ENCODE data around the gene USH1C.

The USH1C gene

GRCh38 chr11:17543574-17544180 is 539 bp downstream of the USH1C start:
- H3K4me3 Mint-ChIP-seq: peak overlapping the region; percentile 75
- no peaks in the 10 kb centered on the region for H3K36me3 Mint-ChIP-seq (ENCODE audit: low read depth)
- peaks cover 77% of the 10 kb centered on the region for H3K4me1 Mint-ChIP-seq
- H3K27ac Mint-ChIP-seq: no peak overlapping the region
- no peak for TF ChIP-seq CTCF (IDR thresholded peaks at IDR 0.05)
- no peak for DNase-seq
- H3K27me3 Mint-ChIP-seq (ENCODE audit: low read depth, poor library complexity): peaks cover 31% of the 10 kb centered on the region
- no peaks in the 10 kb centered on the region for H3K9me3 Mint-ChIP-seq

GRCh38 chr11:17543041-17543440 is 1.2 kb downstream of the USH1C start:
- Mint-ChIP-seq H3K36me3 (ENCODE audit: low read depth) (no peaks in the 10 kb centered on the region), H3K27me3 (ENCODE audit: low read depth, poor library complexity) (peaks cover 37% of the 10 kb centered on the region), H3K9me3 (no peaks in the 10 kb centered on the region), H3K4me1 (peaks cover 71% of the 10 kb centered on the region), H3K27ac (no peak overlapping the region), H3K4me3 (no peak overlapping the region)
- no peak for TF ChIP-seq CTCF (IDR thresholded peaks at IDR 0.05)
- DNase-seq: no peak

- no peak for TF ChIP-seq CTCF (IDR thresholded peaks at IDR 0.05)
- Mint-ChIP-seq H3K4me3 (peak overlapping the region; percentile 58), H3K27ac (peak overlapping the region; percentile 53), H3K9me3 (no peaks in the 10 kb centered on the region), H3K27me3 (ENCODE audit: low read depth, poor library complexity) (peaks cover 39% of the 10 kb centered on the region), H3K36me3 (ENCODE audit: low read depth) (no peaks in the 10 kb centered on the region), H3K4me1 (peaks cover 63% of the 10 kb centered on the region)
- DNase-seq: no peak
Measured at GRCh38 chr11:17542249-17542648, 2.0 kb downstream of the USH1C start.

GRCh38 chr11:17541330-17541885 is 2.8 kb downstream of the USH1C start:
- H3K27ac Mint-ChIP-seq: no peak overlapping the region
- TF ChIP-seq CTCF (IDR thresholded peaks at IDR 0.05): no peak
- DNase-seq: no peak
- H3K9me3 Mint-ChIP-seq: no peaks in the 10 kb centered on the region
- peaks cover 55% of the 10 kb centered on the region for H3K4me1 Mint-ChIP-seq
- no peak overlapping the region for H3K4me3 Mint-ChIP-seq
- no peaks in the 10 kb centered on the region for H3K36me3 Mint-ChIP-seq (ENCODE audit: low read depth)
- H3K27me3 Mint-ChIP-seq (ENCODE audit: low read depth, poor library complexity): peaks cover 39% of the 10 kb centered on the region

- H3K9me3 Mint-ChIP-seq: no peaks in the 10 kb centered on the region
- no peaks in the 10 kb centered on the region for H3K36me3 Mint-ChIP-seq (ENCODE audit: low read depth)
- peak overlapping the region; percentile 14 for H3K27ac Mint-ChIP-seq
- peaks cover 49% of the 10 kb centered on the region for H3K4me1 Mint-ChIP-seq
- H3K4me3 Mint-ChIP-seq: no peak overlapping the region
- peaks cover 38% of the 10 kb centered on the region for H3K27me3 Mint-ChIP-seq (ENCODE audit: low read depth, poor library complexity)
- no peak for DNase-seq
- TF ChIP-seq CTCF (IDR thresholded peaks at IDR 0.05): no peak
Measured at GRCh38 chr11:17540807-17541206, 3.4 kb downstream of the USH1C start.

GRCh38 chr11:17538731-17539130 is 5.5 kb downstream of the USH1C start:
- peaks cover 36% of the 10 kb centered on the region for H3K4me1 Mint-ChIP-seq
- TF ChIP-seq CTCF (IDR thresholded peaks at IDR 0.05): no peak
- peaks cover 38% of the 10 kb centered on the region for H3K27me3 Mint-ChIP-seq (ENCODE audit: low read depth, poor library complexity)
- DNase-seq: no peak
- H3K36me3 Mint-ChIP-seq (ENCODE audit: low read depth): no peaks in the 10 kb centered on the region
- no peak overlapping the region for H3K4me3 Mint-ChIP-seq
- no peaks in the 10 kb centered on the region for H3K9me3 Mint-ChIP-seq
- H3K27ac Mint-ChIP-seq: no peak overlapping the region

All from nephron progenitor cell (in vitro differentiated cells).